ENCODE results near the gene TOM1L1.

Gene TOM1L1

GRCh38 chr17:54861471-54861983 is 39.1 kb upstream of the TOM1L1 start:
- Histone ChIP-seq H3K4me2 (ENCODE audit: low read length) (no peak overlapping the region), H3K36me3 (ENCODE audit: insufficient read depth, low read length) (no peaks in the 10 kb centered on the region), H3K4me3 (ENCODE audit: low read depth, low read length, poor library complexity, severe bottlenecking) (no peak overlapping the region), H3K27ac (ENCODE audit: low read depth, low read length, poor library complexity, severe bottlenecking) (no peak overlapping the region), H2AFZ (ENCODE audit: low read length) (no peak overlapping the region), H3K4me1 (ENCODE audit: insufficient read depth, low read length, severe bottlenecking) (no peaks in the 10 kb centered on the region), H3K9me2 (ENCODE audit: low read depth, low read length) (no peaks in the 10 kb centered on the region), H3K79me2 (ENCODE audit: insufficient read depth, low read length) (no peaks in the 10 kb centered on the region), H3K9me3 (ENCODE audit: low read length) (no peaks in the 10 kb centered on the region), H4K20me1 (ENCODE audit: insufficient read depth, low read length) (no peaks in the 10 kb centered on the region), H3K27me3 (ENCODE audit: insufficient read depth, low read length) (no peaks in the 10 kb centered on the region; the same call in 1 of the 2 replicates), H3K9ac (ENCODE audit: low read length) (no peak overlapping the region), H3F3A (ENCODE audit: insufficient read depth, low read length) (no peaks in the 10 kb centered on the region)
- TF ChIP-seq EZH2 (IDR thresholded peaks at IDR 0.05; ENCODE audit: borderline replicate concordance, low read length) (no peak), CTCF (IDR thresholded peaks at IDR 0.05; ENCODE audit: low read length) (no peak)

DNA sequence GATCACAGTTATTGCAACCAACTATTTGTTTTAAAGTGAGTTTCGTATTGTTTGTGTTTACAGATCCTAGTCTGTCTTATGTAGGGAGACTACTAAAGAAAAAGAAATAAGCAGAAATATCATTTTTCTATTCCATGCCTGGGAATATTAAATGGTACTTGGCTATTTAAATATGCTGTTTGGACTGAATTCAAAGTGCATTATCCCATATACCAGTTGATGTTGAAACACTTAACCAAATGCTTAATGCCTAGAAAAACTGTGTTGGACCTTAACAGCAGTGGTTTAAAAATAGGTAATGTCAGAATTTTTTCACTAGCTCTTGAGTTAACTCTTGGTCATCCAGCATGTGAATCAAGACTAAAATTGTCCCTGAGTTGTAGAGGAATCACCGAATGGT is 37.5 kb upstream of the TOM1L1 start:
- Histone ChIP-seq H3K4me2 (ENCODE audit: low read length) (no peak overlapping the region), H3K36me3 (ENCODE audit: insufficient read depth, low read length) (no peaks in the 10 kb centered on the region), H3K4me1 (ENCODE audit: insufficient read depth, low read length, severe bottlenecking) (no peaks in the 10 kb centered on the region), H3K9me2 (ENCODE audit: low read depth, low read length) (no peaks in the 10 kb centered on the region), H3K9ac (ENCODE audit: low read length) (no peak overlapping the region), H4K20me1 (ENCODE audit: insufficient read depth, low read length) (no peaks in the 10 kb centered on the region), H3K9me3 (ENCODE audit: low read length) (no peaks in the 10 kb centered on the region), H3K27ac (ENCODE audit: low read depth, low read length, poor library complexity, severe bottlenecking) (no peak overlapping the region), H3K27me3 (ENCODE audit: insufficient read depth, low read length) (no peaks in the 10 kb centered on the region; the same call in 1 of the 2 replicates), H2AFZ (ENCODE audit: low read length) (no peak overlapping the region), H3F3A (ENCODE audit: insufficient read depth, low read length) (no peaks in the 10 kb centered on the region), H3K79me2 (ENCODE audit: insufficient read depth, low read length) (no peaks in the 10 kb centered on the region), H3K4me3 (ENCODE audit: low read depth, low read length, poor library complexity, severe bottlenecking) (no peak overlapping the region)
- TF ChIP-seq CTCF (IDR thresholded peaks at IDR 0.05; ENCODE audit: low read length) (no peak), EZH2 (IDR thresholded peaks at IDR 0.05; ENCODE audit: borderline replicate concordance, low read length) (no peak)

GRCh38 chr17:54864070-54864469 is 36.6 kb upstream of the TOM1L1 start:
- Histone ChIP-seq H3K27ac (ENCODE audit: low read depth, low read length, poor library complexity, severe bottlenecking) (no peak overlapping the region), H3K36me3 (ENCODE audit: insufficient read depth, low read length) (no peaks in the 10 kb centered on the region), H3K9me3 (ENCODE audit: low read length) (no peaks in the 10 kb centered on the region), H4K20me1 (ENCODE audit: insufficient read depth, low read length) (no peaks in the 10 kb centered on the region), H3K27me3 (ENCODE audit: insufficient read depth, low read length) (no peaks in the 10 kb centered on the region; the same call in 1 of the 2 replicates), H2AFZ (ENCODE audit: low read length) (no peak overlapping the region), H3K79me2 (ENCODE audit: insufficient read depth, low read length) (no peaks in the 10 kb centered on the region), H3F3A (ENCODE audit: insufficient read depth, low read length) (no peaks in the 10 kb centered on the region), H3K4me1 (ENCODE audit: insufficient read depth, low read length, severe bottlenecking) (no peaks in the 10 kb centered on the region), H3K9ac (ENCODE audit: low read length) (no peak overlapping the region), H3K4me2 (ENCODE audit: low read length) (no peak overlapping the region), H3K4me3 (ENCODE audit: low read depth, low read length, poor library complexity, severe bottlenecking) (no peak overlapping the region), H3K9me2 (ENCODE audit: low read depth, low read length) (no peaks in the 10 kb centered on the region)
- TF ChIP-seq CTCF (IDR thresholded peaks at IDR 0.05; ENCODE audit: low read length) (no peak), EZH2 (IDR thresholded peaks at IDR 0.05; ENCODE audit: borderline replicate concordance, low read length) (no peak)
